OCI-M2 (cell line): ENCODE results near the gene RNF220.

Experiments
- DNase-seq: peaks from one replicate; lab custom pipeline; 2025; ENCODE audit not compliant: unreplicated experiment; lab: John Stamatoyannopoulos, UW

Gene RNF220

GRCh38 chr1:44406737-44407429, 1.8 kb downstream of the RNF220 start:
- no peak for DNase-seq

GRCh38 chr1:44407430-44408211, 2.6 kb downstream of the RNF220 start:
- DNase-seq = no peak

GRCh38 chr1:44408212-44408582, 3.1 kb downstream of the RNF220 start:
- DNase-seq = no peak

- no peak for DNase-seq
Measured at GRCh38 chr1:44408632-44409602, 3.9 kb downstream of the RNF220 start.

GRCh38 chr1:44409757-44410156, 4.7 kb downstream of the RNF220 start:
- DNase-seq = no peak

- no peak for DNase-seq
Measured at GRCh38 chr1:44411861-44412260, 6.8 kb downstream of the RNF220 start.

GRCh38 chr1:44412601-44413000, 7.5 kb downstream of the RNF220 start:
- no peak for DNase-seq

GRCh38 chr1:44413740-44414139, 8.7 kb downstream of the RNF220 start:
- no peak for DNase-seq

GRCh38 chr1:44415013-44415412, 10.0 kb downstream of the RNF220 start:
- no peak for DNase-seq

- no peak for DNase-seq
Measured at GRCh38 chr1:44416408-44416807, 11.4 kb downstream of the RNF220 start.

GRCh38 chr1:44417351-44418021, 12.4 kb downstream of the RNF220 start:
- no peak for DNase-seq

- DNase-seq = no peak
Measured at GRCh38 chr1:44418022-44418673, 13.1 kb downstream of the RNF220 start.

GRCh38 chr1:44419901-44420300, 14.8 kb downstream of the RNF220 start:
- no peak for DNase-seq

GRCh38 chr1:44420535-44420934, 15.5 kb downstream of the RNF220 start:
- DNase-seq = no peak

GRCh38 chr1:44421446-44421884, 16.4 kb downstream of the RNF220 start:
- no peak for DNase-seq

- no peak for DNase-seq
Measured at GRCh38 chr1:44422161-44422560, 17.1 kb downstream of the RNF220 start.

- no peak for DNase-seq
Measured at GRCh38 chr1:44423591-44424537, 18.8 kb downstream of the RNF220 start.

GRCh38 chr1:44424747-44425146, 19.7 kb downstream of the RNF220 start:
- no peak for DNase-seq
